Cardiac muscle cell (in vitro differentiated cells and primary cell): ENCODE measurements around the gene TTYH3. TPM values are rescaled to one million over a fixed set of nuclear protein-coding genes. Genes with fewer than 3 reads are reported as not detected.
"Not testable (repeated sequence)": the region's sequence is repeated elsewhere in the genome, so short reads cannot be mapped to it uniquely, and the experiment has no call there.

ENCODE experiments used
- DNase-seq, 2 donors: peaks; one replicate each; pipeline versions ENCODE4 v3.0.0 to v3.0.0-alpha.2; 2010 to 2017; ENCODE audit warnings: low read depth in 1 of 2, low spot score in 1 of 2
- H3K27ac ChIP-seq: fragments of 200-600 bp; sonication (generic); 2 replicates; pipeline ENCODE4 v1.5.1; 2016
- H3K27me3 ChIP-seq: fragments of 200-600 bp; sonication (generic); 2 replicates; pipeline ENCODE4 v1.6.0; 2016; ENCODE audit warnings: control low read depth
- H3K36me3 ChIP-seq: fragments of 200-600 bp; sonication (generic); 2 replicates; pipeline ENCODE4 v1.5.1; 2016; ENCODE audit warnings: control low read depth
- H3K4me1 ChIP-seq: fragments of 200-600 bp; sonication (generic); 2 replicates; pipeline ENCODE4 v1.8.1; 2017; ENCODE audit warnings: low read depth, mild to moderate bottlenecking, mixed run types
- H3K4me3 ChIP-seq: fragments of 200-600 bp; sonication (generic); 2 replicates; pipeline ENCODE4 v1.5.1; 2016; ENCODE audit warnings: mild to moderate bottlenecking
- H3K9me3 ChIP-seq: fragments of 200-600 bp; sonication (generic); 2 replicates; pipeline ENCODE4 v1.5.1; 2017; ENCODE audit warnings: low read depth, mild to moderate bottlenecking, control low read depth
- CTCF ChIP-seq: IDR thresholded peaks from 2 replicates; pipeline ENCODE4 v1.5.1; 2012; ENCODE audit warnings: low read depth, mild to moderate bottlenecking, low read length
- polyA plus RNA-seq: library from polyadenylated mRNA; unstranded; fragments of >200 nt; fragmentation: Nextera tagmentation; extraction: Ambion mirVana; gene quantifications from 2 replicates; pipeline ENCODE4 v1.2.1, GENCODE V29; 2016
- total RNA-seq: library from RNA; depleted of rRNA; stranded (reverse); fragments of >200 nt; gene quantifications from 2 replicates; pipeline ENCODE4 v1.2.3, GENCODE V29; 2016

Gene TTYH3
- total and polyA plus RNA-seq, 2 experiments from 2014 or later = 64.6 to 86.6 TPM

GRCh38 chr7:2688409-2689342 is 56.9 kb downstream of the TTYH3 start:
- peak in 1 of 2 donors; percentile 28 for DNase-seq
- Histone ChIP-seq H3K36me3 (no peaks in the 10 kb centered on the region), H3K4me1 (no peaks in the 10 kb centered on the region), H3K27me3 (peaks cover 52% of the 10 kb centered on the region), H3K27ac (no peak overlapping the region), H3K9me3 (no peaks in the 10 kb centered on the region), H3K4me3 (peak overlapping the region; percentile 20)
- no peak for TF ChIP-seq CTCF

DNA sequence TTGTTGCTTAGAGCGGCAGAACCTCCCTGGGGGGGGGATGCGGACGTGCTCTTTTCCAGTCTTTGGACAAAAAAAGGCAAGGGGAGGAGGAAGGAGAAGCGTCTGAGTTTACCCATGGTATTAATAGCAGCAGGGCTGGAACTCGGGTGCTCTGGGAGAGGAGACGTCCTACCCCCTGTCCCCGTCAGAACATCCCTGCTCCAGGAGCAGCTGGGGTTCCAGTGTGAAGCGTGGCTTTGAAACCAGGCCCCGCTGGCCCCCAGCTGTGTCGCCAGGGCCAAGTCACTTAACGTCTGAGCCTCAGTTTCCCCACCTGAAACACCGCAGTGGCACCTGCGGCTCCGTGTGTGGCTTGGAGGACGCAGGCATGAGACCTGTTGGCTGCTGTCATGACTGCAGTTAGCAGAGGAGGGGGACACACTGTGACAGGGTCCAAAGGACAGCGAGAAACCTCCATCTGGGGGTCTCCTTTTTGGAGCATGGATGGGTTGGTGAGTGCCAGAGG is 57.6 kb downstream of the TTYH3 start:
- Histone ChIP-seq H3K4me3 (no peak overlapping the region), H3K27me3 (peaks cover 52% of the 10 kb centered on the region), H3K4me1 (no peaks in the 10 kb centered on the region), H3K36me3 (no peaks in the 10 kb centered on the region), H3K27ac (no peak overlapping the region), H3K9me3 (no peaks in the 10 kb centered on the region)
- no peak for TF ChIP-seq CTCF
- DNase-seq = no peak

GRCh38 chr7:2689951-2690705 is 58.3 kb downstream of the TTYH3 start:
- Histone ChIP-seq H3K4me3 (no peak overlapping the region), H3K27ac (no peak overlapping the region), H3K9me3 (no peaks in the 10 kb centered on the region), H3K36me3 (no peaks in the 10 kb centered on the region), H3K4me1 (no peaks in the 10 kb centered on the region), H3K27me3 (peaks cover 52% of the 10 kb centered on the region)
- peak in 1 of 2 donors; percentile 63 for DNase-seq
- no peak for TF ChIP-seq CTCF

DNA sequence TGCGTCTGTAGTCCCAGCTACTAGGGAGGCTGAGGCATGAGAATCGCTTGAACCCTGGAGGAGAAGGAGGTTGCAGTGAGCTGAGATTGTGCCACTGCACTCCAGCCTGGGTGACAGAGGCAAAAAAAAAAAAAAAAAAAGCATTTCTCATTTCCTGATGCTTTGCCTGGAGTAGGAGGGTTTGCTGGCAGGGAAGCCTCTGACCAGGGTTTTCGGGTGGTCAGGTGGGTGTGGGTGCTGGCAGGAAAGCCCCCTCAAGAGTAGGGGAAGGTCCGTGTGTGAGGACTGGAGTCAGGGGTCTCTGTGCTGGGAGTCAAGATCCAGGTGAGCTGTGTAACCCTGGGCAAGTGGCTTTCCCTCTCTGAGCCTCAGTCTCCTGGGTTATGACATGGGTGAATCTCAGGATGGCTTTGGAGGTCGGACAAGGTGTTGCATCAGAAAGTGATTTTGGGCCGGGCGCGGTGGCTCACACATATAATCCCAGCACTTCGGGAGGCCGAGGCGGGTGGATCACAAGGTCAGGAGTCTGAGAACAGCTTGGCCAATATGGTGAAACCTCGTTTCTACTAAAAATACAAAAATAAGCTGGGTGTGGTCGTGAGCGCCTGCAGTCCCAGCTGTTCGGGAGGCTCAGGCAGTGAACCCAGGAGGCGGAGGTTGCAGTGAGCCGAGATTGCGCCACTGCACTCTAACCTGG is 59.4 kb downstream of the TTYH3 start:
- no peaks in the 10 kb centered on the region for H3K4me1 ChIP-seq
- H3K27me3 ChIP-seq = peaks cover 44% of the 10 kb centered on the region
- DNase-seq = no peak
- no peaks in the 10 kb centered on the region for H3K9me3 ChIP-seq
- H3K36me3 ChIP-seq = no peaks in the 10 kb centered on the region
- no peak for TF ChIP-seq CTCF
- H3K27ac ChIP-seq = no peak overlapping the region
- no peak overlapping the region for H3K4me3 ChIP-seq

- H3K27me3 ChIP-seq = peaks cover 36% of the 10 kb centered on the region
- H3K9me3 ChIP-seq, H3K4me3 ChIP-seq, DNase-seq, H3K36me3 ChIP-seq, H3K4me1 ChIP-seq, H3K27ac ChIP-seq: not testable (repeated sequence)
Measured at GRCh38 chr7:2691932-2692439, 60.2 kb downstream of the TTYH3 start.
